Kidney capillary endothelial cell (primary cell): Measurements from ENCODE around the gene SLC16A3.
A peak's percentile ranks its signal among the peaks of the same experiment; 100 is the strongest.

Experiments
- DNase-seq: peaks from one replicate; pipeline ENCODE4 v3.0.0-alpha.2; 2018; ENCODE audit warnings: low spot score

SLC16A3 gene

GRCh38 chr17:82223517-82223916 is 5.3 kb upstream of the SLC16A3 start:
- no peak for DNase-seq

GRCh38 chr17:82224666-82225065 is 4.2 kb upstream of the SLC16A3 start:
- DNase-seq, result no peak

GRCh38 chr17:82225368-82226029 is 3.3 kb upstream of the SLC16A3 start:
- no peak for DNase-seq

GRCh38 chr17:82226146-82226808 is 2.6 kb upstream of the SLC16A3 start:
- DNase-seq, result no peak

GRCh38 chr17:82226809-82227628 is 1.8 kb upstream of the SLC16A3 start:
- no peak for DNase-seq

- no peak for DNase-seq
Observed at GRCh38 chr17:82227629-82228277, 1.1 kb upstream of the SLC16A3 start.

- peak; percentile 38 for DNase-seq
Observed at GRCh38 chr17:82228278-82228841, 482 bp upstream of the SLC16A3 start.

GRCh38 chr17:82229698-82230608 is 1.1 kb downstream of the SLC16A3 start:
- no peak for DNase-seq

GRCh38 chr17:82230609-82231311 is 1.9 kb downstream of the SLC16A3 start:
- DNase-seq, result peak; percentile 62

GRCh38 chr17:82231312-82231561 is 2.4 kb downstream of the SLC16A3 start:
- no peak for DNase-seq

- peak; percentile 73 for DNase-seq
Observed at GRCh38 chr17:82231562-82232321, 2.9 kb downstream of the SLC16A3 start.

GRCh38 chr17:82232322-82232820 is 3.5 kb downstream of the SLC16A3 start:
- no peak for DNase-seq

GRCh38 chr17:82232876-82233785 is 4.3 kb downstream of the SLC16A3 start:
- DNase-seq, result no peak

- DNase-seq, result no peak
Observed at GRCh38 chr17:82234211-82235055, 5.6 kb downstream of the SLC16A3 start.

GRCh38 chr17:82235056-82235774 is 6.4 kb downstream of the SLC16A3 start:
- no peak for DNase-seq

- DNase-seq, result no peak
Observed at GRCh38 chr17:82235775-82236141, 6.9 kb downstream of the SLC16A3 start.
